Peyer's patch (tissue), 4 donors: ENCODE data around the gene SORBS1.

ENCODE experiments used
- CTCF ChIP-seq, 6 experiments: fragments of 450-650 bp in 4 of 6; fragments of 200-600 bp in 2 of 6; sonication (generic) in 1 of 6; IDR thresholded peaks; one replicate each; pipeline ENCODE4 v1.5.1; 2017 to 2019; ENCODE audit warnings: antibody characterized with exemption in 6 of 6, mild to moderate bottlenecking in 3 of 6, moderate library complexity in 1 of 6
- POLR2A ChIP-seq, 2 donors: fragments of 450-650 bp; IDR thresholded peaks; one replicate each; pipeline ENCODE4 v1.5.1; 2017; ENCODE audit warnings: antibody characterized with exemption in 2 of 2, mild to moderate bottlenecking in 2 of 2, moderate library complexity in 2 of 2

GRCh38 chr10:95437669-95438068 lies 123.5 kb downstream of the SORBS1 start:
- no peak for TF ChIP-seq POLR2A (IDR thresholded peaks at IDR 0.05)
- no peak for TF ChIP-seq CTCF (IDR thresholded peaks at IDR 0.05)
